Endothelial cell of umbilical vein (primary cell): ENCODE results near the gene EPHA8. TPM values are rescaled to one million over a fixed set of nuclear protein-coding genes. Genes with fewer than 3 reads are reported as not detected.

Source experiments
- BruUV-seq: library from RNA; stranded (reverse); fragments of 400-500 nt; replicated peaks from 2 replicates; lab custom pipeline; 2021; lab: Mats Ljungman, UMichigan
- CTCF ChIA-PET: fragments of 300-600, 350-600 bp; sonication (Branson Sonifier 250); formaldehyde crosslinking; loops from one replicate; lab custom pipeline; 2021; ENCODE audit warnings: antibody characterized with exemption, inconsistent platforms; lab: Charles Lee
- POLR2A ChIA-PET: fragments of 300-600, 350-600 bp; sonication (Branson Sonifier 250); formaldehyde crosslinking; loops from one replicate; lab custom pipeline; 2021; ENCODE audit warnings: antibody characterized with exemption, inconsistent platforms; lab: Charles Lee
- DNase-seq: peaks from one replicate; pipeline ENCODE4 v3.0.0-alpha.2; 2011; ENCODE audit warnings: low read depth, low spot score
- FAIRE-seq: peaks from 2 replicates; lab custom pipeline; 2011; peaks lifted over from hg19 to GRCh38; lab: Jason Lieb, UNC
- H2AFZ ChIP-seq: 2 replicates; pipeline ENCODE4 v1.6.0; 2012; ENCODE audit warnings: low read depth, low read length, control low read depth, inconsistent platforms
- H3K27ac ChIP-seq: 2 replicates; pipeline ENCODE4 v1.5.1; 2011; ENCODE audit warnings: low read depth, mild to moderate bottlenecking, control low read depth, low read length, moderate library complexity; ENCODE audit not compliant: insufficient read depth
- H3K27me3 ChIP-seq, 2 experiments: 2 replicates each; pipeline versions ENCODE4 v1.6.0 to v1.6.1; 2011; ENCODE audit warnings: low read length in 2 of 2, mixed read lengths in 1 of 2; ENCODE audit not compliant: control insufficient read depth in 2 of 2, insufficient read depth in 2 of 2
- H3K36me3 ChIP-seq, 2 experiments: 2 replicates in 1 of 2; 3 replicates in 1 of 2; pipeline ENCODE4 v1.5.1; 2011; ENCODE audit warnings: low read length in 2 of 2, mild to moderate bottlenecking in 1 of 2, moderate library complexity in 1 of 2; ENCODE audit not compliant: control insufficient read depth in 2 of 2, insufficient read depth in 2 of 2; ENCODE audit errors: extremely low read depth in 1 of 2
- H3K4me1 ChIP-seq: 3 replicates; pipeline ENCODE4 v1.5.1; 2011; ENCODE audit warnings: mild to moderate bottlenecking, low read length; ENCODE audit not compliant: control insufficient read depth, insufficient read depth; ENCODE audit errors: extremely low read depth
- H3K4me2 ChIP-seq: 2 replicates; pipeline ENCODE4 v1.6.1; 2011; ENCODE audit warnings: low read length, control low read depth, mixed read lengths; ENCODE audit not compliant: insufficient read depth
- H3K4me3 ChIP-seq, 3 experiments: fragments of 200-600 bp in 1 of 3; sonication (generic), shearing (Covaris generic) in 1 of 3; replicated peaks in 1 of 3; 2 replicates each; pipeline ENCODE4 v1.5.1; 2011 to 2016; ENCODE audit warnings: control low read depth in 3 of 3, low read length in 3 of 3, mild to moderate bottlenecking in 2 of 3, inconsistent platforms in 1 of 3, low read depth in 1 of 3, moderate library complexity in 1 of 3; ENCODE audit not compliant: insufficient read depth in 1 of 3
- H3K79me2 ChIP-seq: 2 replicates; pipeline ENCODE4 v1.6.0; 2012; ENCODE audit warnings: low read length, inconsistent platforms; ENCODE audit not compliant: control insufficient read depth, insufficient read depth
- H3K9ac ChIP-seq: replicated peaks from 2 replicates; pipeline ENCODE3; 2011; ENCODE audit warnings: low read length, control low read depth; ENCODE audit not compliant: insufficient read depth; ENCODE audit errors: extremely low read depth
- H3K9me1 ChIP-seq: replicated peaks from 3 replicates; pipeline ENCODE4 v1.6.0; 2011; ENCODE audit warnings: mild to moderate bottlenecking, low read length; ENCODE audit not compliant: control insufficient read depth, insufficient read depth; ENCODE audit errors: extremely low read depth
- H3K9me3 ChIP-seq: replicated peaks from 2 replicates; pipeline ENCODE4 v1.5.1; 2012; ENCODE audit warnings: low read length, inconsistent platforms; ENCODE audit not compliant: control insufficient read depth, insufficient read depth
- H4K20me1 ChIP-seq: replicated peaks from 2 replicates; pipeline ENCODE3; 2011; ENCODE audit warnings: mild to moderate bottlenecking, low read length; ENCODE audit not compliant: control insufficient read depth, insufficient read depth; ENCODE audit errors: extremely low read depth
- EZH2 ChIP-seq: IDR thresholded peaks from 2 replicates; pipeline ENCODE4 v1.6.1; 2012; ENCODE audit warnings: borderline replicate concordance, low read depth, mild to moderate bottlenecking, moderate library complexity, low read length, inconsistent platforms; ENCODE audit not compliant: severe bottlenecking
- FOS ChIP-seq: IDR thresholded peaks from 2 replicates; pipeline ENCODE4 v1.6.1; 2011; ENCODE audit warnings: mild to moderate bottlenecking, low read length, moderate library complexity, borderline replicate concordance; ENCODE audit not compliant: insufficient read depth
- GATA2 ChIP-seq: IDR thresholded peaks from 2 replicates; pipeline ENCODE4 v1.7.0; 2011; ENCODE audit warnings: low read depth, mild to moderate bottlenecking, moderate library complexity, mixed read lengths, low read length; ENCODE audit not compliant: insufficient read length, insufficient read depth
- JUN ChIP-seq: IDR thresholded peaks from 2 replicates; pipeline ENCODE4 v1.6.1; 2011; ENCODE audit warnings: borderline replicate concordance, low read depth; ENCODE audit not compliant: insufficient read length, insufficient read depth
- MYC ChIP-seq: IDR thresholded peaks from one replicate; pipeline ENCODE4 v1.6.1; 2011; ENCODE audit warnings: mild to moderate bottlenecking, low read depth, low read length
- POLR2A ChIP-seq: IDR thresholded peaks from 2 replicates; pipeline ENCODE4 v1.6.1; 2012; ENCODE audit warnings: low read depth, mild to moderate bottlenecking, control low read depth, low read length
- POLR2AphosphoS5 ChIP-seq: IDR thresholded peaks from 2 replicates; pipeline ENCODE4 v1.6.1; 2012; ENCODE audit warnings: low read depth, mild to moderate bottlenecking, control low read depth, low read length, moderate library complexity; ENCODE audit not compliant: insufficient read depth
- dilution Hi-C: fragments of 300-500 bp; cut with MboI; formaldehyde crosslinking; loops from one replicate; pipeline ENCODE4 v1.15.0; 2019; ENCODE audit warnings: low sequenced_read_pairs; ENCODE audit not compliant: extremely low pct_ligation_motif_present
- intact Hi-C: fragments of 100-400 bp; cut with micrococcal nuclease; formaldehyde crosslinking; loops from one replicate; pipeline ENCODE4 v1.10.0; 2022
- polyA plus RNA-seq, 4 experiments: library from polyadenylated mRNA; depleted of rRNA in 3 of 4; stranded (reverse) in 3 of 4; unstranded in 1 of 4; fragments of >200 nt; gene quantifications; 2 replicates each; pipeline versions ENCODE4 v1.2.1 to v1.2.3, GENCODE V29; 2011 to 2012; ENCODE audit warnings: missing spikeins in 1 of 4
- total RNA-seq: library from RNA; stranded (reverse); gene quantifications from 2 replicates; pipeline ENCODE4 v1.2.3, GENCODE V29; 2021
- TF ChIP-seq, protein P1 (sequence below), 2 donors: IDR thresholded peaks; 1 replicate in 1 of 2; 2 replicates in 1 of 2; pipeline ENCODE4 v1.5.1; 2011; ENCODE audit warnings: low read length in 2 of 2, mild to moderate bottlenecking in 2 of 2, moderate library complexity in 2 of 2, control low read depth in 1 of 2, inconsistent platforms in 1 of 2, low read depth in 1 of 2; ENCODE audit not compliant: insufficient read depth in 1 of 2; ENCODE audit errors: extremely low read depth in 1 of 2
- TF ChIP-seq, protein P2 (sequence below): IDR thresholded peaks from 2 replicates; pipeline ENCODE4 v1.6.1; 2011; ENCODE audit not compliant: insufficient read depth, insufficient read length

EPHA8 gene
- total and polyA plus RNA-seq, 2 donors (not counting 3 experiments of a cell fraction or from before 2014, with no cell fraction given), result not detected

- H3K27me3 ChIP-seq, result peaks cover 0 to 5% of the 10 kb centered on the region in 2 experiments
- POLR2A ChIA-PET, result no interaction called here
- no peak overlapping the region for H2AFZ ChIP-seq
- no TSS peak for BruUV-seq
- DNase-seq (no peak), FAIRE-seq (no peak)
- H3K27ac ChIP-seq, result no peak overlapping the region
- intact Hi-C loops (no loop called here), dilution Hi-C loops (no loop called here)
- H3K79me2 ChIP-seq, result no peaks in the 10 kb centered on the region
- no peaks in the 10 kb centered on the region for H3K9me3 ChIP-seq
- H3K4me2 ChIP-seq, result no peak overlapping the region
- H3K9me1 ChIP-seq, result no peaks in the 10 kb centered on the region
- H3K4me1 ChIP-seq, result no peaks in the 10 kb centered on the region
- no peaks in the 10 kb centered on the region for H4K20me1 ChIP-seq
- H3K36me3 ChIP-seq, result no peaks in the 10 kb centered on the region
- TF ChIP-seq FOS (no peak), POLR2A (no peak), GATA2 (no peak)
- TF ChIP-seq, protein P1, sequence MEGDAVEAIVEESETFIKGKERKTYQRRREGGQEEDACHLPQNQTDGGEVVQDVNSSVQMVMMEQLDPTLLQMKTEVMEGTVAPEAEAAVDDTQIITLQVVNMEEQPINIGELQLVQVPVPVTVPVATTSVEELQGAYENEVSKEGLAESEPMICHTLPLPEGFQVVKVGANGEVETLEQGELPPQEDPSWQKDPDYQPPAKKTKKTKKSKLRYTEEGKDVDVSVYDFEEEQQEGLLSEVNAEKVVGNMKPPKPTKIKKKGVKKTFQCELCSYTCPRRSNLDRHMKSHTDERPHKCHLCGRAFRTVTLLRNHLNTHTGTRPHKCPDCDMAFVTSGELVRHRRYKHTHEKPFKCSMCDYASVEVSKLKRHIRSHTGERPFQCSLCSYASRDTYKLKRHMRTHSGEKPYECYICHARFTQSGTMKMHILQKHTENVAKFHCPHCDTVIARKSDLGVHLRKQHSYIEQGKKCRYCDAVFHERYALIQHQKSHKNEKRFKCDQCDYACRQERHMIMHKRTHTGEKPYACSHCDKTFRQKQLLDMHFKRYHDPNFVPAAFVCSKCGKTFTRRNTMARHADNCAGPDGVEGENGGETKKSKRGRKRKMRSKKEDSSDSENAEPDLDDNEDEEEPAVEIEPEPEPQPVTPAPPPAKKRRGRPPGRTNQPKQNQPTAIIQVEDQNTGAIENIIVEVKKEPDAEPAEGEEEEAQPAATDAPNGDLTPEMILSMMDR (IDR thresholded peaks at IDR 0.05; ENCODE audit: extremely low read depth in 1 of 2, insufficient read depth in 1 of 2, low read depth in 1 of 2, low read length in 2 of 2), result no peak
- H3K9ac ChIP-seq, result no peak overlapping the region
- CTCF ChIA-PET, result interaction anchor here (2.0 to 2.6 kb wide), 2 partner anchors 10 to 217 kb away, joined by 7 read pairs; no protein-coding TSS in a partner anchor
- no peak overlapping the region for H3K4me3 ChIP-seq
Measured at GRCh38 chr1:22636927-22637326, 73.6 kb downstream of the EPHA8 start.

GRCh38 chr1:22637907-22638445, 74.7 kb downstream of the EPHA8 start:
- CTCF ChIA-PET, result no interaction called here
- Histone ChIP-seq H3K9me1 (no peaks in the 10 kb centered on the region), H4K20me1 (no peaks in the 10 kb centered on the region), H3K4me1 (no peaks in the 10 kb centered on the region), H3K9me3 (no peaks in the 10 kb centered on the region), H3K27me3 (peaks cover 0 to 5% of the 10 kb centered on the region in 2 experiments), H2AFZ (no peak overlapping the region), H3K4me2 (no peak overlapping the region), H3K79me2 (no peaks in the 10 kb centered on the region), H3K4me3 (no peak overlapping the region), H3K36me3 (no peaks in the 10 kb centered on the region), H3K9ac (no peak overlapping the region), H3K27ac (no peak overlapping the region)
- no peak for DNase-seq
- dilution Hi-C loops, result no loop called here
- TF ChIP-seq, protein P1 (IDR thresholded peaks at IDR 0.05; ENCODE audit: extremely low read depth in 1 of 2, insufficient read depth in 1 of 2, low read depth in 1 of 2, low read length in 2 of 2), result no peak
- no peak for TF ChIP-seq JUN
- TF ChIP-seq POLR2AphosphoS5, result no peak
- no peak for TF ChIP-seq FOS
- no peak for TF ChIP-seq POLR2A
- TF ChIP-seq EZH2, result no peak
- no peak for TF ChIP-seq MYC
- no peak for TF ChIP-seq GATA2
- TF ChIP-seq, protein P2, sequence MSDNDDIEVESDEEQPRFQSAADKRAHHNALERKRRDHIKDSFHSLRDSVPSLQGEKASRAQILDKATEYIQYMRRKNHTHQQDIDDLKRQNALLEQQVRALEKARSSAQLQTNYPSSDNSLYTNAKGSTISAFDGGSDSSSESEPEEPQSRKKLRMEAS, result no peak
- BruUV-seq, result no TSS peak
- no peak for FAIRE-seq
- intact Hi-C loops, result no loop called here
- POLR2A ChIA-PET, result no interaction called here
